HG03064 (cell line): ENCODE results near the gene TMEM150C.
"Not testable (repeated sequence)": the region's sequence is repeated elsewhere in the genome, so short reads cannot be mapped to it uniquely, and the experiment has no call there.

Experiments
- ATAC-seq: cut with Tn5 transposase; IDR thresholded peaks from one replicate; pipeline ENCODE4 v1.9.1; 2021; ENCODE audit warnings: low read depth; ENCODE audit not compliant: unreplicated experiment

The TMEM150C gene

DNA sequence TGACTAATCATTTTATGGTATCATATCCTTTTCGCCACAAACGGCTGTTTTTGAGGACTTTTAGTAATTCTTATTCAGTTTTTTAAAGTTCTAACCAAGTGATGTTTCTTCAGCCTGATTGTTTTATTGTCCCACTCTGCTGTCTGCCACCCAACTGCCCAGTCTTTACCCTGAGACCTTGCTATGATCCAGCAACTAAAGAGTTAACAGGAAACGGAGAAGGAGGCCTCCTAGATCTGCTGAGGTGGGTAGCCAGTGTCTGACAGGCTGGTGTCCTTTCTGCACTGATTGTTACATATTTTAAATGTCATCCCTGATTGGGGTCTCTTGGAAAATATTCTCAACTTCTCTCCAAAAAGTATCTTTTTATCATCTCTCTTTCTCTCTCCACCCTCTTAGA, 7.9 kb upstream of the TMEM150C start:
- no peak for ATAC-seq

DNA sequence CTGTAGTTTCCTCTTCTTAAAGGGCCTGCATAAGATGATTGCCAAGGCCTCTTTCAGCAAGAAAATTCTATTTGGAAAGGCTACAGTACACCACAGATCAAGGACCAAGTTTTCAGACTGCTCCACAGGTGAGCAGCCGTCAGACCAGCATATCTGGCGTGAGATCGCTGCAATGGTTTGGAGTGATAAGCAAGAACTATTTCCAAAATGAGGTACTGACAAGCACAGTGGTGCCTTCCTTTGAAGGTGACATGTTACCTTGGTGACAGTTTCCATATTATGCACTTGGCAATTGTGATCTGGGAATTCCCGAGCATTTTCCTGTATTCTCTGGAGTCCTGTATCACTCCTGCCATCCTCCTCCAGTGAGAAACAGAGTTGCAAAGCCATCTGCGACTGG, 7.3 kb upstream of the TMEM150C start:
- ATAC-seq, result no peak

- no peak for ATAC-seq
These were observed 5.7 kb upstream of the TMEM150C start for GRCh38 chr4:82567444-82567843.

DNA sequence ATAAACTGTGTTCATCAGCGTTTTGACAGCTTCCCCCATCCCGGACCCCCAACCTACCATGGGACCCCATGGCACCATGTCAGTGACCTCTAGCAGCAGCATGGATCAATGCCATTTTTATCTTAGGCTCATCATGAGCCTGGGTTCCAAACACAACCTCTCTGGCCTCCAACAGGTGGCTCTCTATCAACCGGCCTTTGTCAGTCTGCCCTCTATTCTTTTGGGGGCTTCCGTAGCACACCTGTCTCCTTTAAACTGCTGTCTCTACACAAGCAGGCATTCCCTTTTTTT, 721 bp upstream of the TMEM150C start:
- ATAC-seq, result no peak

DNA sequence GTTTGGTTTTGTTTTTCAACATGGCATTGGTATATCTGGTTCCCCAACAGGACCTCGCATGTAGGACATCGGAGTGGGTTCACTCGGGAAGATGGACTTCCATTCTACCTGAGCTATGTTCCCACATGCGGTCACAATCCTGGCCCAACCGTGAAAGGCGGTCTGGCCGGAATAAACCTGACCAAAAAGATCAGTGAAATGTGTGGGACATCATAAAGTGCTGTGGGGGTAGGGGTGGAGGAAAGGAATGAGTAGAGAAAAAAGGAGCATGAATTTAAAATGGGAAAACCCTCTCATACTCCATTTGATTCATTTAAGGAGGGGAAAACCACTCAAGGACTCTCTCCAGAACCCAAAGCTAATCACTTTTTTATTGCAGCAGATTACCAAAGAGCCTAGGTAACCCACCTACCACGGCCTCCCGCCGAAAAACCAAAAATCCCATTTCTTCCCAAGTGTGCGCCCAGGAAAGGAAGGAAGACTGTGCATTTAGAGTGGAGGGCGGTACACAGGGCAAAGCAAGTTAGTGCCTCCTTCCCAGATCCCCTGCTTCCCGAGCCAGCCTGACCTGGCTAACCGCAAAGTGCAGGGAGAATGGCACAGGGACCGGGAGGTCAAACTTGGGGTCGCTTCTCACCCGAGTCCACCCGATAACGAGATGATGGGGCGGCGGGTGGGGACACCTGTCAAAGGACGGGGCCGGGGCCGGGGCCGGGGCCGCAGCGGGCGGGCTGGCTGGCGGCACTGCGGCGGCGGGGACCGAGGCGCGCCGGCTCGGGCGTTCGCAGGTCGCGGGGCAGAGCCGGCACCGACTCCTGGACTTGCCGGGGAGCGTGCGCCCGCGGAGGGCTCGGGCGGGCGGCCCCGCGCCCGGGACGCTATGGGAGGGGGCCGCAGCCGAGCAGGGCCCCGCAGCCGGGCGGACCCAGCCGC, 669 bp downstream of the TMEM150C start:
- ATAC-seq, result no peak

DNA sequence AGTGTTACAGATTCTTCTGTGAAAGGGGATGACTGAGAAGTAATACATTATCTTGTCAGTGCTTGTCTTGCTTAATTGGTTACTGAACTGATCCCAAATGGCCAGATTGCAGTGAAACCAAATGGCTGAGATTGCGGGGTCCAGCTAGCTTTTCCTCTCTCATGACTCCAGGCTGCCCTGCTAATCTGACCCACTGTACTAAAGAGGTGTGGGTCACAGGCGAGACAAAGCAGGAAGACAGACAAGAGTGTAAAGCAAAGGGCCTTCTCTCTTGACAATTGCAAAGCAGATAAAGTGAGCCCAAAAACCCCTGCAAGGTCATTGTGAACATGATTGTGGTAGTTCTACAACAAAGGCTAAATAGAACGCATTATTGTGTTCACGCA, 2.1 kb downstream of the TMEM150C start:
- ATAC-seq, result no peak

DNA sequence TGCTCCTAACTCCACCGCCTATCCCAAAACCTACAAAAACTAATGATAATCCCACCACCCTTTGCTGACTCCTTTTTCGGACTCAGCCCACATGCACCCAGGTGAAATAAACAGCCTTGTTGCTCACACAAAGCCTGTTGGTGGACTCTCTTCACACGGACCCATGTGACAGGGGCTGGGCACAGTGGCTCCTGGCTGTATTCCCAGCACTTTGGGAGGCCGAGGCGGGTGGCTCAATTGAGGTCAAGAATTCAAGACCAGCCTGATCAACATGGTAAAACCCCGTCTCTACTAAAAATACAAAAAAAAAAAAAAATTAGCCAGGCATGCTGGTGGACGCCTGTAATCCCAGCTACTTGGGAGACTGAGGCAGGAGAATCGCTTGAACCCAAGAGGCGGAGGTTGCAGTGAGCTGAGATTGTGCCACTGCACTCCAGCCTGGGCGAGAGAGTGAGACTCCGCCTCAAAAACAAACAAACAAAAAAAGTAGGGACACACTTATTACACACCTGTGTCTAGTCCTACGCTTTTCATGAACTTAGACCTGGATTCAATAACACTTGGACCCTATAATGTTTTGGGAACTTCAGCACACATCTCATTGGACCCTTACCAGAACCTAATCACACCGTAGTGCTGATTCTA, 2.6 kb downstream of the TMEM150C start:
- not testable (repeated sequence) for ATAC-seq

- ATAC-seq, result no peak
These were observed 6.5 kb downstream of the TMEM150C start for GRCh38 chr4:82555276-82555675.

DNA sequence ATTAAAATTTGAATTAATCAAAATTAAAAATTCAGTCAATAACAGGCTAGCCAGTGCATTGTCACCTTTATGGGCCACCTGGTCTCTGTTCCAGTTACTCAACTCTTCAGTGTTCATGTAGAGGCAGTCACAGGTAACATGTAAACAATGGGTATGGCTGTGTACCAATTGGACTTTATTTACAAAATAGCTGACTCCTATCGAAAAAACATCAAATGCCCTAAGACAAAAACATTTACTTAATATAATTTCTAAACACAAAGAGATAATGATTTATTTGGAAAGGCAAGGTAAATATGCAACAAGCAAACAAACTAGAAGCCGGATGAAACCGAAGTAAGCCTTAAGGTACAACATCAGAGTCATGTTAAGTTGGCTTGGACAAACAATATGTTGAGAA, 8.8 kb downstream of the TMEM150C start:
- no peak for ATAC-seq

GRCh38 chr4:82551734-82552133, 10.1 kb downstream of the TMEM150C start:
- ATAC-seq, result no peak

DNA sequence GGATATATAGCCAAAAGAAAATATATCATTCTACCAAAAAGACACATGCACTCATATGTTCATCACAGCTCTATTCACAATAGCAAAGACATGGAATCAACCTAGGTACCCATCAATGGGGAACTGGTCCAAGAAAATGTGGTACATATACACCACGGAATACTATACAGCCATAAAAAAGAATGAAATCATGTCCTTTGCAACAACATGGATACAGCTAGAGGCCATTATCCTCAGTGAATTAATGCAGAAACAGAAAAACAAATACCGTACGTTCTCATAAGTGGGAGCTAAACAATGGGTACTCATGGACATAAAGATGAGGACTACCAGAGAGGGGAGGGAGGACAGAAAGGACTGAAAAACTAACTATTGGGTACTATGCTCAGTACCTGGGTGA, 13.9 kb downstream of the TMEM150C start:
- not testable (repeated sequence) for ATAC-seq

DNA sequence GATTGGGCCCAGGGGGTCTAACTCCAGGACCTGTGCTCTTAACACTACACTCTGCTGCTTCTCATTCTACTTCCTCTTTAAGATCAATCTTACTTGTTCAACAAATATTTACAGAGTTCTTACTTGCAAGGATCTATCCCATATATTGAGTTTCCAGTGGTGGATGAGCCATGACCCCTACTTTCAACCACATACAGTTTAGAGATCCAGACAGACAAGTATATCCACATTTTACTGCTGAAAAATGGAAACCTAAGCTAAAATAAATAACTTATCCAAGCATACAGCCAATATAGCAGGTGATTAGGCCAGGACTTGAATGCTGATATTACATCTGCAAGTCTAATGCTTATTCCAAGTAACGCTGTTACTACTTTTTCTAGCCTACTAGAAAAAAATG, 18.7 kb downstream of the TMEM150C start:
- ATAC-seq, result no peak

- ATAC-seq, result no peak
These were observed 19.1 kb downstream of the TMEM150C start for GRCh38 chr4:82542642-82543041.

DNA sequence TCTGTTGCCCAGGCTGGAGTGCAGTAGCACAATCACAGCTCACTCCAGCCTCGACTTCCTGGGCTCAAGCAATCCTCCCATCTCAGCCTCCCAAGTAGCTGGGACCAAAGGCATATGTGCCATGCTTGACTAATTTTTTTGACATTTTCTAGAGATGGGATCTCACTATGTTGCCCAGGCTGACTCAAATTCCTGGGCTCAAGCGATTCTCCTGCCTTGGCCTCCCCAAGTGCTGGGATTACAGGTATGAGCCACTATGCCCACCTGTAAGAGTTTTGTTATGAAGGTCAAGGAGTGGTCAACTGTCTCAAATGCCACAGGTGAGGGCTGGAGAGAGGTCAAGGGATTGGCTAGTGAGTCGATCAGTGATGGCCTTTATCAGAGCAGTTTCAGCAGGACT, 32.5 kb downstream of the TMEM150C start:
- ATAC-seq, result no peak

DNA sequence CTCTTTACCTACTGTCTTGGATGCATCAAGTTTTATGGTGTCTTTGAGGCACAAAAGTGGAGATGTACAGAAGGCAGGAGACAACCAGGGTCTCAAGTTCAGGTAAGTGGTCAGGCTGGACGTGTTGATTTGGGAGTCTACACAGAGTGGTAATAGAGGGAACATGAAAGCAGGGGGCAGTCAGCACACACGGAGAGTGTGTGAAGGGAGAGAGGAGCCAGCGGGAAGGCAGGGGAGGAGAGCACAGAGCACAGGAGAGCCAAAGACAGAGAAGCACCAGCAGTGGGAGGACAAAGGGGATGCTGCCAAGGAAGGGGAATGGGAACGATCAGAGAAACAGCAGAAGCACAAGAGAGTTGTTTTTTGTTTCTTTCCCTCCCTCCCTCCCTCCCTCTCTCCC, 32.9 kb downstream of the TMEM150C start:
- ATAC-seq, result no peak

DNA sequence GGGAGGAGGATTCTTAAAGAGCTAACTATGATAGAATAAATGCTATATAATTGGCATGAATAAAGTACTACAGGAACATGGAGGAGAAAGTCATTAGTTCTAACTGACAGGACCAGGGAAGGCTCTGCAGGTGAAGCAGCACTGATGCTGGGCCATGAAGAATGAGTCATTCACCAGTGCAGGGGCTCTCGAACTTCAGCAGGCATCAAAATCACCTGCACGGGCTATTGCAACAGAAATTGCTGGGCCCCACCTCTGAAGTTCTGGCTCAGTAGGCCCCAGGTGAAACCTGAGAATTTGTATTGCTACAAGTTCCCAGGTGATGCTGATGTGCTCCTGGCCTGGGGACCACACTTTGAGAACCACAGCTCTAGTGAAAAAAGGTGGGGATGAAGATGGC, 33.7 kb downstream of the TMEM150C start:
- ATAC-seq, result no peak

DNA sequence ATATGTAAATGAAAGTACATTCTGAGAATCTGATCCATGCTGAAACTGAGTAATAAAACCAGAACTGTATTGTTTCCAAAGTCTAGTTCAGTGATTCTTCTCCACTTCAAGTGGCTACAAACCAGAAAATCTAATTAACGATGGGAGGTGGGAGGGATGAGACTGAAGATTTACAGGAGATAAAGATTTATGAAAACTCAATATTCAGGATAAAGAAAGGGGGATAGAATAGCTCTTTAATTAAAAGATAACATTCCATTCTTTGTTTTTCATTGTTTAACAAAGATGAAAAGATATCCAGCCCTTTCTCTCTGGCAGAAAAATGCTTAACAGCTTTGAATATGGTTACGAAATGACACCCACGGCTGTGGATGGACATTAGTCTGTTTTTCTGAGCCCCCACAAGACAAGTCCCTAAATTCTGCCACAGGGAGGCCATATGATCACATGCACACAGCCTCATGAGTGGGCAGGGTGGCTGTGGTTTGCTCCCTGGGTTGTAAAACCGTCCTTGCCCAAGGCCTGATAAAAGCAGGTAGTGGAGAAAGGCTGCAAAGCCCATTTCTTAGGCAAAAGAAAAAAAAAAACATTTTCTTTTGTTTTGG, 36.4 kb downstream of the TMEM150C start:
- ATAC-seq, result no peak

- ATAC-seq, result no peak
These were observed 37.1 kb downstream of the TMEM150C start for GRCh38 chr4:82524570-82525152.

GRCh38 chr4:82523179-82523578, 38.6 kb downstream of the TMEM150C start:
- ATAC-seq, result no peak

- ATAC-seq, result no peak
These were observed 39.3 kb downstream of the TMEM150C start for GRCh38 chr4:82522472-82522871.

DNA sequence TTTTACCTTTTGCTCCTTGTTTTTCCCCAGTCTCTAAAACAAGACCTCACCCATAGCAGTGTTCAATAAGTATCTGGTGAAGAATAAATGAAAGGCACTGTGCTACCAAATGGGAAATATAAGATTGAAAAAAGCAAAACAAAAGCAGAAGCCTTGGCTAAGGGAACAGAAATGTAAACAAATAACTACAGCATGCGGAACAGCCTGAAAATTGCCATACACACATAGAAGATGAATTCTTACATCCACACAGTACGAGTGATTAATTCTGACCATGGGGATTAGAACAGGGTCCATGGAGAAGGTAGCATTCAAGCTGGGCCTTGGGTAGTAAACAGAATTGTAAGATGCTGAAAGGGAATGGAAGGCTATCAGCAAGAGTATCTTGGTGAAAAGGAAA, 40.5 kb downstream of the TMEM150C start:
- ATAC-seq, result no peak
